HEK293 (cell line): Measurements from ENCODE around the gene ARCN1.

ENCODE experiments used
- CTCF ChIA-PET: fragments of 350-600 bp; formaldehyde crosslinking; extraction: SDS; loops from one replicate; lab custom pipeline; 2021; ENCODE audit warnings: antibody characterized with exemption; lab: Yijun Ruan, JAX
- POLR2A ChIA-PET: fragments of 300-600 bp; formaldehyde crosslinking; extraction: SDS; loops from one replicate; lab custom pipeline; 2020; ENCODE audit warnings: antibody characterized with exemption, inconsistent platforms; lab: Yijun Ruan, JAX
- H3K27ac ChIP-seq: fragments of 200-500 bp; sonication (Bioruptor generic); 2 replicates; pipeline ENCODE4 v1.5.1; 2014; ENCODE audit warnings: low read depth, low read length, control low read depth, inconsistent platforms; ENCODE audit errors: extremely low read depth
- H3K36me3 ChIP-seq, 2 experiments: fragments of 200-500 bp in 1 of 2; sonication (Bioruptor generic) in 1 of 2; 1 replicate in 1 of 2; 2 replicates in 1 of 2; pipeline ENCODE4 v1.5.1; 2014 to 2017; ENCODE audit warnings: inconsistent platforms in 2 of 2, low read length in 2 of 2; ENCODE audit not compliant: control insufficient read depth in 2 of 2, insufficient read depth in 1 of 2
- H3K4me1 ChIP-seq: fragments of 200-500 bp; sonication (Bioruptor generic); 2 replicates; pipeline ENCODE4 v1.5.1; 2014; ENCODE audit warnings: mild to moderate bottlenecking, low read length, inconsistent platforms; ENCODE audit not compliant: control insufficient read depth, insufficient read depth
- H3K4me3 ChIP-seq: 2 replicates; pipeline ENCODE4 v1.5.1; 2011; ENCODE audit warnings: low read depth, mild to moderate bottlenecking, control low read depth, low read length, moderate library complexity
- H3K9me3 ChIP-seq: fragments of 200-500 bp; sonication (Bioruptor generic); 2 replicates; pipeline ENCODE4 v1.5.1; 2014; ENCODE audit warnings: low read depth, low read length, inconsistent platforms; ENCODE audit not compliant: control insufficient read depth, insufficient read depth
- PRDM10 ChIP-seq: fragments of 450-650 bp; formaldehyde crosslinking; IDR thresholded peaks from 2 replicates; pipeline ENCODE4 v1.5.1; 2016; ENCODE audit warnings: missing biosample characterization, missing genetic modification characterization
- SCRT2 ChIP-seq: fragments of 450-650 bp; formaldehyde crosslinking; IDR thresholded peaks from 2 replicates; pipeline ENCODE4 v1.5.1; 2016; ENCODE audit warnings: missing biosample characterization, missing genetic modification characterization
- ZBTB49 ChIP-seq: fragments of 450-650 bp; formaldehyde crosslinking; IDR thresholded peaks from 2 replicates; pipeline ENCODE4 v1.5.1; 2016; ENCODE audit warnings: missing biosample characterization, missing genetic modification characterization, low read depth
- ZBTB6 ChIP-seq: fragments of 450-650 bp; formaldehyde crosslinking; IDR thresholded peaks from 2 replicates; pipeline ENCODE4 v1.5.1; 2017; ENCODE audit warnings: missing biosample characterization, missing genetic modification characterization
- ZNF132 ChIP-seq: fragments of 450-650 bp; formaldehyde crosslinking; IDR thresholded peaks from 2 replicates; pipeline ENCODE4 v1.5.1; 2017; ENCODE audit warnings: missing biosample characterization, missing genetic modification characterization, borderline replicate concordance
- ZNF423 ChIP-seq: fragments of 450-650 bp; formaldehyde crosslinking; IDR thresholded peaks from 2 replicates; pipeline ENCODE4 v1.5.1; 2016; ENCODE audit warnings: missing biosample characterization, missing genetic modification characterization
- ZNF600 ChIP-seq: fragments of 450-650 bp; formaldehyde crosslinking; IDR thresholded peaks from 2 replicates; pipeline ENCODE4 v1.5.1; 2016; ENCODE audit warnings: missing biosample characterization, missing genetic modification characterization
- ZSCAN5A ChIP-seq: fragments of 450-650 bp; formaldehyde crosslinking; IDR thresholded peaks from 2 replicates; pipeline ENCODE4 v1.5.1; 2016; ENCODE audit warnings: missing biosample characterization, missing genetic modification characterization

ARCN1 gene

GRCh38 chr11:118634431-118635236 lies 62.4 kb downstream of the ARCN1 start (continued):
- no peak for TF ChIP-seq ZNF132

- no peak for TF ChIP-seq ZNF423 (tag by site-specific recombination)
- TF ChIP-seq PRDM10 = peak; percentile 90
- TF ChIP-seq ZNF600 (tag by site-specific recombination) = peak; percentile 58; the same call in 1 of the 2 replicates
- peak; percentile 34; the same call in 1 of the 2 replicates for TF ChIP-seq ZBTB6 (tag by site-specific recombination)
- no peak overlapping the region for H3K27ac ChIP-seq
- H3K4me1 ChIP-seq = peaks cover 7% of the 10 kb centered on the region; the same call in 1 of the 2 replicates
- peaks cover 0 to 68% of the 10 kb centered on the region in 2 experiments; a peak in 1 of 3 replicates for H3K36me3 ChIP-seq
- ChIA-PET CTCF (interaction anchor here (0.7 to 2.5 kb wide), 11 partner anchors 9 to 168 kb away, joined by 3 to 8 read pairs (median 6); partner anchors contain the start of gene PHLDB1), POLR2A (interaction anchor here (0.5 to 6.5 kb wide), 10 partner anchors 9 to 530 kb away, joined by 3 to 67 read pairs (median 4); partner anchors contain the start of genes PHLDB1 and UBE4A)
- no peaks in the 10 kb centered on the region for H3K9me3 ChIP-seq
- H3K4me3 ChIP-seq = no peak overlapping the region
Measured at GRCh38 chr11:118635237-118635591, 63.0 kb downstream of the ARCN1 start.

- peak; percentile 65 for TF ChIP-seq SCRT2 (tag by site-specific recombination)
- TF ChIP-seq ZSCAN5A = no peak
- no peak for TF ChIP-seq ZBTB49 (tag by site-specific recombination)
- H3K36me3 ChIP-seq = peaks cover 0 to 68% of the 10 kb centered on the region in 2 experiments; a peak in 1 of 3 replicates
- peaks cover 7% of the 10 kb centered on the region; the same call in 1 of the 2 replicates for H3K4me1 ChIP-seq
- CTCF ChIA-PET = interaction anchor here (0.6 to 2.5 kb wide), 12 partner anchors 10 to 489 kb away, joined by 3 to 8 read pairs (median 6); partner anchors contain the start of genes PHLDB1 and UBE4A
- POLR2A ChIA-PET = interaction anchor here (0.5 to 6.5 kb wide), 7 partner anchors 12 to 529 kb away, joined by 3 to 67 read pairs (median 4); partner anchors contain the start of genes PHLDB1 and UBE4A
- H3K9me3 ChIP-seq = no peaks in the 10 kb centered on the region
- H3K4me3 ChIP-seq = no peak overlapping the region
- no peak overlapping the region for H3K27ac ChIP-seq
Measured at GRCh38 chr11:118635642-118636041, 63.4 kb downstream of the ARCN1 start.
